Activated CD8-positive, alpha-beta memory T cell treated with anti-CD3 and anti-CD28 coated beads for 36 hours (primary cell): ENCODE data around the gene AP3D1. TPM values are rescaled to one million over a fixed set of nuclear protein-coding genes. Genes with fewer than 3 reads are reported as not detected.

ENCODE experiments used
- CTCF ChIA-PET: fragments of 350-600 bp; sonication (Branson Sonifier 250); formaldehyde crosslinking; loops from one replicate; lab custom pipeline; 2021; ENCODE audit warnings: antibody characterized with exemption; lab: Charles Lee
- POLR2A ChIA-PET: fragments of 350-600 bp; sonication (Branson Sonifier 250); formaldehyde crosslinking; loops from one replicate; lab custom pipeline; 2021; ENCODE audit warnings: antibody characterized with exemption; lab: Charles Lee
- total RNA-seq, 2 experiments: library from RNA; stranded (reverse); gene quantifications; one replicate each; pipeline ENCODE4 v1.2.3, GENCODE V29; 2021

AP3D1 gene
- total RNA-seq, 2 experiments from 2014 or later = 94.2 to 103 TPM

- ChIA-PET POLR2A (no interaction called here), CTCF (no interaction called here)
Measured at GRCh38 chr19:2101417-2102335, 49.7 kb downstream of the AP3D1 start.

DNA sequence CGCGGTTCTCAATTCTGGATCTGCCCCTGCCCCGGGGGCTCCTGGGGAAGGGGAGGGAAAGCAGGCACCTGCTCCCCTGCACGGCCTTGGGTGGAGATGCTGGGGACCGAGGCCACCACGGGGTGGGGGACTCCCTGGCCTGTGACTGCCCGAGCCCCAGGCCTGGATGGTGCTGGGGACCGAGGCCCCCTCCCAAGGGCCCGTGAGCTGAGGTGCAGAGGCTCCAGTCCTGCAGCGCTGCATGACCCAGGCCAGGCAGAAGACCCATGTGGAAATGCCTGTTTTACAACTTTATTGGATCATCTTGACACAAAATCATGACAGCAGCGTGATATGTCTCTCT, 50.7 kb downstream of the AP3D1 start:
- ChIA-PET POLR2A (no interaction called here), CTCF (no interaction called here)

- CTCF ChIA-PET = no interaction called here
Measured at GRCh38 chr19:2099937-2100718, 51.2 kb downstream of the AP3D1 start.

DNA sequence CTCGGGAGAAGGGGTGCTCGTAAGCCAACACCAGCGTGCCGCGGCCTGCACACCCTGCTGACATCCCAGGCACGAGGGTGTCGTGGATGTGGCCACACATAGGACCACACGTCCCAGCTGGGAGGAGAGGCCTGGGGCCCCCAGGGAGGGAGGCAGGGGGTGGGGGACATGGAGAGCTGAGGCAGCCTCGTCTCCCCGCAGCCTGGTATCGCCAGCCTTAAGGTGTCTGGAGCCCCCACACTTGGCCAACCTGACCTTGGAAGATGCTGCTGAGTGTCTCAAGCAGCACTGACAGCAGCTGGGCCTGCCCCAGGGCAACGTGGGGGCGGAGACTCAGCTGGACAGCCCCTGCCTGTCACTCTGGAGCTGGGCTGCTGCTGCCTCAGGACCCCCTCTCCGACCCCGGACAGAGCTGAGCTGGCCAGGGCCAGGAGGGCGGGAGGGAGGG, 52.3 kb downstream of the AP3D1 start:
- CTCF ChIA-PET = no interaction called here
- POLR2A ChIA-PET = no interaction called here

More at GRCh38 chr19:2099937-2100718, 51.2 kb downstream of the AP3D1 start:
- POLR2A ChIA-PET = no interaction called here

DNA sequence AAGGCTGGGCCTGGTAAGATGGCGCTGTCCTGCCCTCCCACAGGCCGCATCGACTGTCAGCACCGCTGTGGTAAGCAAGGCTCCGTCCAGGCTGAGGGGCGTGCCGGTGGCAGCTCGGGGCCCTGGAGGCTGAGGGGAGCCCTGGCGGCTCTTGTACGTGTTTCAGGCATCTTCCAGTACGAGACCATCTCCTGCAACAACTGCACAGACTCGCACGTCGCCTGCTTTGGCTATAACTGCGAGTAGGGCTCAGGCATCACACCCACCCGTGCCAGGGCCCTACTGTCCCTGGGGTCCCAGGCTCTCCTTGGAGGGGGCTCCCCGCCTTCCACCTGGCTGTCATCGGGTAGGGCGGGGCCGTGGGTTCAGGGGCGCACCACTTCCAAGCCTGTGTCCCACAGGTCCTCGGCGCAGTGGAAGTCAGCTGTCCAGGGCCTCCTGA, 53.5 kb downstream of the AP3D1 start:
- ChIA-PET POLR2A (no interaction called here), CTCF (interaction anchor here (0.9 kb wide), 1 partner anchor 31 kb away, joined by 3 read pairs; no protein-coding TSS in a partner anchor)

GRCh38 chr19:2097203-2097885, 54.0 kb downstream of the AP3D1 start:
- ChIA-PET CTCF (interaction anchor here (0.9 kb wide), 1 partner anchor 31 kb away, joined by 3 read pairs; no protein-coding TSS in a partner anchor), POLR2A (no interaction called here)

GRCh38 chr19:2096480-2097202, 54.7 kb downstream of the AP3D1 start, which contains the start of gene IZUMO4:
TSS of gene IZUMO4 (plus strand) at chr19:2096915. CDS start at chr19:2096946, 31 bp downstream.
- POLR2A ChIA-PET = interaction anchor here (1.0 to 3.6 kb wide), 2 partner anchors 11 to 13 kb away, joined by 3 to 22 read pairs; no protein-coding TSS in a partner anchor
- CTCF ChIA-PET = interaction anchor here (0.8 to 1.0 kb wide), 3 partner anchors 9 to 150 kb away, joined by 3 read pairs; no protein-coding TSS in a partner anchor

DNA sequence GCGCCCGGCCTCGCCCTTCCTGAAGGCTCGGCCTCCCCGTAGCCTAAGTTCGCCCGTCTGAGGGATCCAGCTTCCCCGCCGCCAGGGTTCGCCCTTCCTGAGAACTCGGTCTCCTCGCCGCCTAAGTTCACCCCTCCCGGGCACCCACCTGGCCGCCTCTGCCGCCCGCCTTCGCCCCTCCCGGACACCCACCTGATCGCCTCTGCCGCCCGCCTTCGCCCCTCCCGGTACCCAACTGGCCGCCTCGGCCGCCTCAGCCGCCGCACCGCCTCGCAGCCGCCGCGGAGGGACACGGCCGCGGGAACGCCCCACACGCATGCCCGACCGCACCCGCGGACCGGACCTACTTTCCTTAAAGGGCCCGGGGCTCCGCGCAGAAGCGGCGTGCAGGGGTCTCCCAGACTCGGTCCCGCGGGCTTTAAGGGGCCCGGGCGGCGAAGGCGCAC, 55.3 kb downstream of the AP3D1 start, which contains the start of gene MOB3A:
Gene MOB3A (minus strand): TSS at position 293 of the 446 bp plus-strand sequence. CDS start 17,766 bp downstream, outside the sequence.
- ChIA-PET POLR2A (interaction anchor here (1.0 to 3.6 kb wide), 2 partner anchors 11 to 13 kb away, joined by 3 to 22 read pairs; no protein-coding TSS in a partner anchor), CTCF (interaction anchor here (0.8 to 2.3 kb wide), 4 partner anchors 9 to 150 kb away, joined by 3 to 11 read pairs (median 3); no protein-coding TSS in a partner anchor)

DNA sequence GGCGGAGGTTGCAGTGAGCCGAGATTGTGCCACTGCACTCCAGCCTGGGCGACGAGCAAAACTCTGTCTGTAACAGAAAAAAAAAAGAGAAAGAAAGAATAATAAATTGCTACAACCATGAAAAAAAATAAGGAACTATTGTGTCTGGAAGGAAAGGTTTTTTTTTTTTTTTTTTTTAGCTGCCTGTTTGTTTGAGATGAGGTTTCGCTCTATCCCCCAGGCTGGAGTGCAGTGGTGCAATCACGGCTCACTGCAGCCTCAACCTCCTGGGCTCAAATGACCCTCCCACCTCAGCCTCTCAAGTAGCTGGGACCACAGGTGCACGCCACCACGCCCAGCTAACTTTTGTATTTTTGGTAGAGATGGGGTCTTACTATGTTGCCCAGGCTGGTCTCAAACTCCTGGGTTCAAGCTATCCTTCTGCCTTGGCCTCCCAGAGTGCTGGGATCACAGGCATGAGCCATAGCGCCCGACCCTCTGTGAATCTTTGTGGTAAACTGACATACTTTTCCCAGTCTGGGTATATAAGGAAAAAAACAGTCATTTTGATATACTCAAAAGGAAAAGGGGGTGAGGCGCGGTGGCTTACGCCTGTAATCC, 59.3 kb downstream of the AP3D1 start:
- POLR2A ChIA-PET = interaction anchor here (0.6 to 1.6 kb wide), 2 partner anchors 9 to 40 kb away, joined by 5 to 6 read pairs; no protein-coding TSS in a partner anchor
- CTCF ChIA-PET = interaction anchor here (1.0 to 1.9 kb wide), 2 partner anchors 22 to 40 kb away, joined by 3 to 7 read pairs; no protein-coding TSS in a partner anchor

- CTCF ChIA-PET = interaction anchor here (0.6 to 0.7 kb wide), 2 partner anchors 20 to 57 kb away, joined by 3 to 4 read pairs; no protein-coding TSS in a partner anchor
- POLR2A ChIA-PET = no interaction called here
Measured at GRCh38 chr19:2089727-2090053, 61.7 kb downstream of the AP3D1 start.

GRCh38 chr19:2089001-2089711, 62.2 kb downstream of the AP3D1 start:
- ChIA-PET CTCF (interaction anchor here (0.6 to 0.7 kb wide), 2 partner anchors 19 to 57 kb away, joined by 3 to 4 read pairs; no protein-coding TSS in a partner anchor), POLR2A (no interaction called here)

- ChIA-PET CTCF (interaction anchor here (0.6 to 1.3 kb wide), 6 partner anchors 8 to 157 kb away, joined by 3 to 5 read pairs (median 4); partner anchors contain the start of gene MOB3A), POLR2A (interaction anchor here (0.6 to 1.2 kb wide), 3 partner anchors 36 to 495 kb away, joined by 3 to 15 read pairs (median 4); no protein-coding TSS in a partner anchor)
Measured at GRCh38 chr19:2087621-2088100, 63.7 kb downstream of the AP3D1 start.

GRCh38 chr19:2086695-2087620, 64.4 kb downstream of the AP3D1 start:
- ChIA-PET POLR2A (interaction anchor here (0.5 to 1.2 kb wide), 4 partner anchors 35 to 496 kb away, joined by 3 to 15 read pairs (median 4); no protein-coding TSS in a partner anchor), CTCF (interaction anchor here (0.6 to 1.3 kb wide), 6 partner anchors 9 to 157 kb away, joined by 3 to 5 read pairs (median 4); partner anchors contain the start of gene MOB3A)

DNA sequence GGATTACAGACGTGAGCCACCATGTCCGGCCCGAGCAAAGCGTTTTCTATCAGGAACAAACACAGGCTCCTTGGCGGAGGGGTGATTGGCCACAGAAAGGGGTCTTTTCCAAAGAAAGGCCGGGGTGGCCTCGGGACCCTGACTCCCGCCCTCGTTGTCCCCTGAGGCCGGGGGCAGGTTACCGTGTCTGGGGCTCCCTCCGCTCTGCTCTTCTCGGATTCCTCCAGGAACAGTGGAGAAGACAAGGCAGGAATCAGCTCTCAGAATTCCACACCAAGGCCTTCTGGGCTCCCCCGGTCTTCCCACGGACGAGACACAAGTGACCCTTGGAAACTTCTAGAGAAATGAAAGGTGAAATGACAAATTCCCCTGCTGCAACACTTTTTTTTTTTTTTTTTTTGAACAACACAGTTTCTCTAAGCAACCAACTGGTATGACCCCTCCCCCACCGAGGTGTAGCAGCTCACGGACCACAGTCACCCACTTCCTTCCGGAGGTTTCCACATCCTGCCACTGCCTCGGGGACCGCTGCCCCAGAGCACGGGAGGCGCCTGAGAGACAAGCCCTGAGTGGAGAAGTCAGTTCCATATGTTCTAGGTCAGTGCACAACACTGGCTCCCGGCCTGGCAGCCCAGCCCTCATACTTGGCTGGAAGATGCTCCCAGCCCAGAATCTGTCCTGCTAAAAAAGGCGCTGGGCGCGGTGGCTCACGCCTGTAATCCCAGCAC, 66.2 kb downstream of the AP3D1 start:
- ChIA-PET POLR2A (interaction anchor here (0.5 to 0.8 kb wide), 5 partner anchors 11 to 641 kb away, joined by 3 to 7 read pairs (median 5); partner anchors contain the start of gene MOB3A), CTCF (interaction anchor here (0.6 to 3.4 kb wide), 9 partner anchors 9 to 509 kb away, joined by 3 to 13 read pairs (median 4); no protein-coding TSS in a partner anchor)
